Panc1 (cell line): ENCODE data around the gene CNTN4. TPM values are rescaled to one million over a fixed set of nuclear protein-coding genes. Genes with fewer than 3 reads are reported as not detected.

Experiments used
- ATAC-seq: fragments of 200-7000 bp; cut with Tn5 transposase; 2 replicates; pipeline ENCODE4 v1.9.1; 2020; ENCODE audit warnings: mild to moderate bottlenecking, moderate library complexity
- BruUV-seq: library from RNA; stranded (reverse); fragments of 400-500 nt; replicated peaks from 2 replicates; lab custom pipeline; 2021; lab: Mats Ljungman, UMichigan
- CTCF ChIA-PET: fragments of 300-600 bp; sonication (Branson Sonifier 250); formaldehyde crosslinking; loops from one replicate; lab custom pipeline; 2022; ENCODE audit warnings: antibody characterized with exemption; lab: Charles Lee
- POLR2A ChIA-PET: fragments of 300-600 bp; sonication (Branson Sonifier 250); formaldehyde crosslinking; loops from one replicate; lab custom pipeline; 2022; ENCODE audit warnings: antibody characterized with exemption; lab: Charles Lee
- DNase-seq: peaks from one replicate; pipeline ENCODE4 v3.0.0-alpha.2; 2010; ENCODE audit warnings: low read depth, low spot score
- H3K27ac ChIP-seq: 2 replicates; pipeline ENCODE4 v1.5.1; 2011; ENCODE audit warnings: mild to moderate bottlenecking, low read length, inconsistent platforms
- H3K27me3 ChIP-seq: fragments of 200-500 bp; sonication (Bioruptor generic); 2 replicates; pipeline ENCODE4 v1.6.0; 2014; ENCODE audit warnings: low read length, inconsistent platforms; ENCODE audit not compliant: control insufficient read depth, insufficient read depth
- H3K36me3 ChIP-seq: fragments of 200-500 bp; sonication (Bioruptor generic); 2 replicates; pipeline ENCODE4 v1.5.1; 2014; ENCODE audit warnings: inconsistent platforms, mild to moderate bottlenecking, low read length, moderate library complexity; ENCODE audit not compliant: control insufficient read depth, insufficient read depth
- H3K4me1 ChIP-seq: 2 replicates; pipeline ENCODE4 v1.5.1; 2011; ENCODE audit warnings: inconsistent platforms, mild to moderate bottlenecking, low read length, moderate library complexity; ENCODE audit not compliant: control insufficient read depth, insufficient read depth
- H3K4me3 ChIP-seq, 2 experiments: 2 replicates each; pipeline ENCODE4 v1.5.1; 2011 to 2012; ENCODE audit warnings: low read depth in 2 of 2, low read length in 2 of 2, mild to moderate bottlenecking in 2 of 2, inconsistent platforms in 1 of 2, moderate library complexity in 1 of 2
- H3K9me3 ChIP-seq: fragments of 200-500 bp; sonication (Bioruptor generic); 2 replicates; pipeline ENCODE4 v1.5.1; 2014; ENCODE audit warnings: low read depth, mild to moderate bottlenecking, inconsistent platforms, low read length, moderate library complexity; ENCODE audit not compliant: control insufficient read depth, insufficient read depth
- POLR2AphosphoS5 ChIP-seq: IDR thresholded peaks from 2 replicates; pipeline ENCODE4 v1.6.1; 2012; ENCODE audit warnings: mild to moderate bottlenecking, low read depth, low read length, moderate library complexity
- SIN3A ChIP-seq: IDR thresholded peaks from 2 replicates; pipeline ENCODE4 v1.6.1; 2012; ENCODE audit warnings: low read depth, mild to moderate bottlenecking, low read length, moderate library complexity, borderline replicate concordance; ENCODE audit not compliant: insufficient read depth
- TCF7L2 ChIP-seq: IDR thresholded peaks from 2 replicates; pipeline ENCODE4 v1.6.1; 2011; ENCODE audit warnings: mild to moderate bottlenecking, low read depth, low read length, inconsistent platforms
- in situ Hi-C: cut with HindIII; loops from 2 replicates; pipeline ENCODE4 v1.10.0; 2016; ENCODE audit warnings: low sequenced_read_pairs, low pct_unique_long_range_greater_than_20kb
- intact Hi-C: fragments of 100-400 bp; cut with micrococcal nuclease; formaldehyde crosslinking; loops from one replicate; pipeline ENCODE4 v1.10.0; 2022; ENCODE audit not compliant: unreplicated experiment
- total RNA-seq: library from RNA; stranded (reverse); gene quantifications from one replicate; pipeline ENCODE4 v1.2.1, GENCODE V29; 2021; ENCODE audit not compliant: unreplicated experiment
- TF ChIP-seq, protein P1 (sequence below), 2 experiments: IDR thresholded peaks; 2 replicates each; pipeline ENCODE4 v1.6.1; 2011 to 2012; ENCODE audit warnings: low read depth in 2 of 2, control low read depth in 1 of 2, low read length in 1 of 2, mild to moderate bottlenecking in 1 of 2, moderate library complexity in 1 of 2; ENCODE audit not compliant: insufficient read depth in 1 of 2
- TF ChIP-seq, protein P2 (sequence below): fragments of 450-650 bp; IDR thresholded peaks from 2 replicates; pipeline ENCODE4 v1.5.1; 2017; ENCODE audit warnings: mild to moderate bottlenecking

Gene CNTN4
- total RNA-seq, 1 experiment from 2014 or later, result not detected

DNA sequence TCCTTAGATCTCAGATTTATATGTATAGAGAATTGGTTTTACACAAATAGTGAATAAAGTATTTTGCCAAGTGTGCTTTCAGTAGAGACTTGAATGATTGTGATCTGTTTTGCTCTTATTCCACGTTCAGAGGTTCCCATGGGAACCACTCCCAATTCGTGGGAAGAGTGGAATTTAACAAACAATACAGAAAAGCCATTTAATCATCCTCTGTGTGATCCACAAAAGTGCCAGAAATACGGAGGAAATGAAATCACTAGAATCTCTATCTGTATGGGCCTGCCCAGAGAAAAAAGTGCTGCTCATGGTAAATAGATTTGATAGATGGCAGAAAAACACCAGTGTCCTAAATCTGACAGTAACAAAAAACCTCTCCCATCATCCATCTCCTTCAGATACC is 56.0 kb downstream of the CNTN4 start:
- ATAC-seq (no peak), DNase-seq (no peak)
- TF ChIP-seq, protein P1, sequence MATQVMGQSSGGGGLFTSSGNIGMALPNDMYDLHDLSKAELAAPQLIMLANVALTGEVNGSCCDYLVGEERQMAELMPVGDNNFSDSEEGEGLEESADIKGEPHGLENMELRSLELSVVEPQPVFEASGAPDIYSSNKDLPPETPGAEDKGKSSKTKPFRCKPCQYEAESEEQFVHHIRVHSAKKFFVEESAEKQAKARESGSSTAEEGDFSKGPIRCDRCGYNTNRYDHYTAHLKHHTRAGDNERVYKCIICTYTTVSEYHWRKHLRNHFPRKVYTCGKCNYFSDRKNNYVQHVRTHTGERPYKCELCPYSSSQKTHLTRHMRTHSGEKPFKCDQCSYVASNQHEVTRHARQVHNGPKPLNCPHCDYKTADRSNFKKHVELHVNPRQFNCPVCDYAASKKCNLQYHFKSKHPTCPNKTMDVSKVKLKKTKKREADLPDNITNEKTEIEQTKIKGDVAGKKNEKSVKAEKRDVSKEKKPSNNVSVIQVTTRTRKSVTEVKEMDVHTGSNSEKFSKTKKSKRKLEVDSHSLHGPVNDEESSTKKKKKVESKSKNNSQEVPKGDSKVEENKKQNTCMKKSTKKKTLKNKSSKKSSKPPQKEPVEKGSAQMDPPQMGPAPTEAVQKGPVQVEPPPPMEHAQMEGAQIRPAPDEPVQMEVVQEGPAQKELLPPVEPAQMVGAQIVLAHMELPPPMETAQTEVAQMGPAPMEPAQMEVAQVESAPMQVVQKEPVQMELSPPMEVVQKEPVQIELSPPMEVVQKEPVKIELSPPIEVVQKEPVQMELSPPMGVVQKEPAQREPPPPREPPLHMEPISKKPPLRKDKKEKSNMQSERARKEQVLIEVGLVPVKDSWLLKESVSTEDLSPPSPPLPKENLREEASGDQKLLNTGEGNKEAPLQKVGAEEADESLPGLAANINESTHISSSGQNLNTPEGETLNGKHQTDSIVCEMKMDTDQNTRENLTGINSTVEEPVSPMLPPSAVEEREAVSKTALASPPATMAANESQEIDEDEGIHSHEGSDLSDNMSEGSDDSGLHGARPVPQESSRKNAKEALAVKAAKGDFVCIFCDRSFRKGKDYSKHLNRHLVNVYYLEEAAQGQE (IDR thresholded peaks at IDR 0.05; ENCODE audit: insufficient read depth in 1 of 2, low read depth in 2 of 2, low read length in 1 of 2), result no peak
- TF ChIP-seq, protein P2, sequence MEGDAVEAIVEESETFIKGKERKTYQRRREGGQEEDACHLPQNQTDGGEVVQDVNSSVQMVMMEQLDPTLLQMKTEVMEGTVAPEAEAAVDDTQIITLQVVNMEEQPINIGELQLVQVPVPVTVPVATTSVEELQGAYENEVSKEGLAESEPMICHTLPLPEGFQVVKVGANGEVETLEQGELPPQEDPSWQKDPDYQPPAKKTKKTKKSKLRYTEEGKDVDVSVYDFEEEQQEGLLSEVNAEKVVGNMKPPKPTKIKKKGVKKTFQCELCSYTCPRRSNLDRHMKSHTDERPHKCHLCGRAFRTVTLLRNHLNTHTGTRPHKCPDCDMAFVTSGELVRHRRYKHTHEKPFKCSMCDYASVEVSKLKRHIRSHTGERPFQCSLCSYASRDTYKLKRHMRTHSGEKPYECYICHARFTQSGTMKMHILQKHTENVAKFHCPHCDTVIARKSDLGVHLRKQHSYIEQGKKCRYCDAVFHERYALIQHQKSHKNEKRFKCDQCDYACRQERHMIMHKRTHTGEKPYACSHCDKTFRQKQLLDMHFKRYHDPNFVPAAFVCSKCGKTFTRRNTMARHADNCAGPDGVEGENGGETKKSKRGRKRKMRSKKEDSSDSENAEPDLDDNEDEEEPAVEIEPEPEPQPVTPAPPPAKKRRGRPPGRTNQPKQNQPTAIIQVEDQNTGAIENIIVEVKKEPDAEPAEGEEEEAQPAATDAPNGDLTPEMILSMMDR, result no peak
- no peak for TF ChIP-seq POLR2AphosphoS5
- TF ChIP-seq TCF7L2, result no peak
- no peak for TF ChIP-seq SIN3A
- no peak overlapping the region for H3K4me3 ChIP-seq
- in situ Hi-C loops, result no loop called here
- H3K27ac ChIP-seq, result no peak overlapping the region
- no peaks in the 10 kb centered on the region for H3K4me1 ChIP-seq
- no peaks in the 10 kb centered on the region for H3K9me3 ChIP-seq
- intact Hi-C loops, result no loop called here
- no peaks in the 10 kb centered on the region for H3K27me3 ChIP-seq
- H3K36me3 ChIP-seq, result no peaks in the 10 kb centered on the region
- no TSS peak for BruUV-seq
- CTCF ChIA-PET, result no interaction called here
- POLR2A ChIA-PET, result no interaction called here

DNA sequence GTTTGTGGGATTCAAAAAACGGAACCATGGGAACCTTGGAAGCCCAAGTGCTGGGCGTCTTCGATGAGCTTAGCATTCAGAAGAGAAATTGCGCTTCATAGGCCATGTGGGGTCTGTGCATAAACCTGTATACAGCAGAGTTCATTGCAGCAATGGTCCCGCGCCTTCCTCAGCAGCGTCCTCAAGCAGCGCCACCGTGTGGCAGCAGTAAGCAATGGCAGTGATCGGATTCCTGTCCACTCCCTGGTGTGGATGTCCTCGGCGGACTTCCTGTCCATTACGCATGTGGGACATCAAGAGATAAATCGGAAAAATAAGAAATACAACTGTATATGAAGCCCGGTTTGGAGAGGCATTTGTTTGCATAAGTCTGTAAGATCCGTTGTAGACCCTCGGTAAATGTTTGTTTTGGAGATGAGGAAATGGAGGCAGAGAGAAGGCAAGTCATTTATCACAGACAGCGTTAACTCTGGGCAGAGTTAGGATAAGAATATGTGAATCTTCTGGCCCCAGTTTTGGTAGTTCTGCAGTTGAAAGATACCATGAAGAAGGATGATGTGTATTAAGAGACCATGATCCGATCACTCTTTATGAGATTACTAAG is 57.7 kb downstream of the CNTN4 start:
- Histone ChIP-seq H3K36me3 (no peaks in the 10 kb centered on the region), H3K9me3 (no peaks in the 10 kb centered on the region), H3K27me3 (no peaks in the 10 kb centered on the region), H3K4me1 (no peaks in the 10 kb centered on the region), H3K27ac (no peak overlapping the region), H3K4me3 (no peak overlapping the region)
- ChIA-PET POLR2A (no interaction called here), CTCF (no interaction called here)
- ATAC-seq, result no peak
- peak; percentile 2 for DNase-seq
- TF ChIP-seq TCF7L2, result no peak
- TF ChIP-seq, protein P2, result peak; percentile 66
- in situ Hi-C loops (no loop called here), intact Hi-C loops (no loop called here)
- no TSS peak for BruUV-seq
